GM12878 (cell line): Measurements from ENCODE around the gene RIMBP2. TPM values are rescaled to one million over a fixed set of nuclear protein-coding genes. Genes with fewer than 3 reads are reported as not detected.

Source experiments
- ATAC-seq: fragments of 200-7000 bp; cut with Tn5 transposase; 3 replicates; pipeline ENCODE4 v1.9.1; 2020; ENCODE audit warnings: mild to moderate bottlenecking, moderate library complexity
- BruUV-seq: library from RNA; stranded (reverse); fragments of 400-500 nt; replicated peaks from 2 replicates; lab custom pipeline; 2021; lab: Mats Ljungman, UMichigan
- CTCF ChIA-PET: fragments of 300-600 bp; sonication (Branson Sonifier 250); formaldehyde crosslinking; extraction: SDS; loops from one replicate; lab custom pipeline; 2021; ENCODE audit warnings: inconsistent platforms; lab: Yijun Ruan, JAX
- POLR2A ChIA-PET: fragments of 350-600 bp; formaldehyde crosslinking; extraction: SDS; loops from one replicate; lab custom pipeline; 2021; ENCODE audit warnings: inconsistent platforms; lab: Charles Lee
- RAD21 ChIA-PET: fragments of 300-600 bp; sonication (Branson Sonifier 250); formaldehyde crosslinking; loops from one replicate; lab custom pipeline; 2023; ENCODE audit warnings: antibody characterized with exemption; ENCODE audit not compliant: unreplicated experiment; lab: Charles Lee
- SMC1A ChIA-PET: fragments of 300-600 bp; sonication (Branson Sonifier 250); formaldehyde crosslinking; loops from one replicate; lab custom pipeline; 2023; ENCODE audit not compliant: unreplicated experiment, uncharacterized antibody; lab: Charles Lee
- DNase-seq: peaks from one replicate; pipeline ENCODE4 v3.0.0-alpha.2; 2011; ENCODE audit warnings: low read depth, low spot score
- FAIRE-seq: peaks from 3 replicates; lab custom pipeline; 2011; peaks lifted over from hg19 to GRCh38; lab: Jason Lieb, UNC
- H2AFZ ChIP-seq: 2 replicates; pipeline ENCODE4 v1.6.0; 2011; ENCODE audit warnings: low read depth, low read length, control low read depth; ENCODE audit not compliant: control insufficient read depth
- H3K27ac ChIP-seq: 2 replicates; pipeline ENCODE4 v1.5.1; 2011; ENCODE audit warnings: control low read depth; ENCODE audit not compliant: control insufficient read depth, insufficient read depth
- H3K27me3 ChIP-seq, 2 experiments: replicated peaks in 1 of 2; 2 replicates each; pipeline versions ENCODE4 v1.6.0 to v1.6.1; 2011; ENCODE audit warnings: low read length in 1 of 2; ENCODE audit not compliant: control insufficient read depth in 2 of 2, insufficient read depth in 2 of 2
- H3K36me3 ChIP-seq, 2 experiments: 2 replicates each; pipeline ENCODE4 v1.5.1; 2011; ENCODE audit warnings: low read length in 1 of 2; ENCODE audit not compliant: control insufficient read depth in 2 of 2, insufficient read depth in 2 of 2
- H3K4me1 ChIP-seq: 2 replicates; pipeline ENCODE4 v1.6.1; 2011; ENCODE audit warnings: mild to moderate bottlenecking, low read length, moderate library complexity, mixed read lengths; ENCODE audit not compliant: control insufficient read depth, insufficient read depth
- H3K4me2 ChIP-seq: 2 replicates; pipeline ENCODE4 v1.6.0; 2011; ENCODE audit warnings: control low read depth; ENCODE audit not compliant: control insufficient read depth, insufficient read depth
- H3K4me3 ChIP-seq: fragments of 200-600 bp; sonication (generic); 2 replicates; pipeline ENCODE4 v1.5.1; 2016
- H3K79me2 ChIP-seq: 2 replicates; pipeline ENCODE4 v1.6.0; 2011; ENCODE audit warnings: low read length; ENCODE audit not compliant: control insufficient read depth, insufficient read depth
- H3K9ac ChIP-seq: 2 replicates; pipeline ENCODE4 v1.8.0; 2011; ENCODE audit warnings: low read length, control low read depth, mixed read lengths; ENCODE audit not compliant: control insufficient read depth, insufficient read depth
- H3K9me3 ChIP-seq: replicated peaks from 3 replicates; pipeline ENCODE4 v1.5.1; 2011; ENCODE audit warnings: mild to moderate bottlenecking, low read length; ENCODE audit not compliant: control insufficient read depth, insufficient read depth
- H4K20me1 ChIP-seq: 2 replicates; pipeline ENCODE4 v1.6.0; 2011; ENCODE audit not compliant: control insufficient read depth, insufficient read depth
- ESRRA ChIP-seq: IDR thresholded peaks from 2 replicates; pipeline ENCODE4 v1.6.1; 2012; ENCODE audit warnings: mild to moderate bottlenecking, low read length, improper control_type of control experiment
- KDM1A ChIP-seq: fragments of 200-600 bp; sonication (generic); IDR thresholded peaks from 2 replicates; pipeline ENCODE4 v1.6.1; 2016; ENCODE audit warnings: borderline replicate concordance
- LARP7 ChIP-seq: fragments of 450-650 bp; IDR thresholded peaks from 2 replicates; pipeline ENCODE4 v1.6.1; 2017; ENCODE audit warnings: mild to moderate bottlenecking
- NR2C1 ChIP-seq: fragments of 450-650 bp; IDR thresholded peaks from 2 replicates; pipeline ENCODE4 v1.6.1; 2017; ENCODE audit warnings: antibody characterized with exemption, mild to moderate bottlenecking, moderate library complexity
- STAT1 ChIP-seq: fragments of 450-650 bp; conservative IDR thresholded peaks from 2 replicates; pipeline ENCODE4 v1.6.1; 2014; ENCODE audit warnings: antibody characterized with exemption, mild to moderate bottlenecking
- TCF7 ChIP-seq: IDR thresholded peaks from 2 replicates; pipeline ENCODE4 v1.6.1; 2014; ENCODE audit warnings: antibody characterized with exemption, borderline replicate concordance
- ZSCAN29 ChIP-seq: fragments of 450-650 bp; IDR thresholded peaks from 2 replicates; pipeline ENCODE4 v1.6.1; 2017; ENCODE audit warnings: mild to moderate bottlenecking, moderate library complexity
- WGBS: methylation state at CpG from one replicate; pipeline ENCODE4 v1.1.6; 2016; ENCODE audit warnings: low lambda C conversion rate; ENCODE audit not compliant: insufficient replicate concordance, insufficient coverage; ENCODE audit errors: missing lambda C conversion rate; 5-methylcytosine and 5-hydroxymethylcytosine counted together
- in situ Hi-C: fragments of 300-500 bp; cut with MboI; formaldehyde crosslinking; loops from 9 replicates; pipeline ENCODE4 v1.14.3; 2018; ENCODE audit warnings: mixed read lengths
- intact Hi-C: fragments of 100-400 bp; cut with micrococcal nuclease; formaldehyde crosslinking; loops from one replicate; pipeline ENCODE4 v1.14.2; 2022; ENCODE audit not compliant: unreplicated experiment
- polyA plus RNA-seq, 11 experiments: library from polyadenylated mRNA; depleted of rRNA in 4 of 11; unstranded in 6 of 11; stranded (reverse) in 5 of 11; fragments of >200 nt; fragmentation: Nextera tagmentation in 4 of 11; fragmentation: Illumina TruSeq in 1 of 11; extraction: Ambion mirVana in 4 of 11; extraction: Trizol in 1 of 11; gene quantifications; 1 replicate in 1 of 11; 2 replicates in 10 of 11; pipeline versions ENCODE4 v1.2.1 to v1.2.3, GENCODE V29; 2011 to 2016; ENCODE audit warnings: inconsistent platforms in 2 of 11, missing spikeins in 2 of 11, low read depth in 1 of 11
- total RNA-seq, 4 experiments: library from RNA; depleted of rRNA in 3 of 4; stranded (reverse); fragments of >200 nt in 3 of 4; fragmentation: Illumina TruSeq in 1 of 4; extraction: Trizol in 1 of 4; gene quantifications; 2 replicates each; pipeline versions ENCODE4 v1.2.1 to v1.2.3, GENCODE V29; 2013 to 2021
- TF ChIP-seq, protein P1 (sequence below): IDR thresholded peaks from 2 replicates; pipeline ENCODE4 v1.6.1; 2011; ENCODE audit warnings: borderline replicate concordance, low read depth, mild to moderate bottlenecking, moderate library complexity, mixed read lengths, low read length; ENCODE audit not compliant: insufficient read depth; ENCODE audit errors: extremely low read length
- TF ChIP-seq, protein P2 (sequence below): IDR thresholded peaks from 2 replicates; pipeline ENCODE4 v1.6.1; 2011; ENCODE audit warnings: low read depth, low read length, improper control_type of control experiment, borderline replicate concordance

RIMBP2 gene
- total and polyA plus RNA-seq, 10 of the 15 experiments (the other 5 are each of a cell fraction or from before 2014, with no cell fraction given), result 0.04 to 2.9 (median 0.07) TPM; not detected in 1

DNA sequence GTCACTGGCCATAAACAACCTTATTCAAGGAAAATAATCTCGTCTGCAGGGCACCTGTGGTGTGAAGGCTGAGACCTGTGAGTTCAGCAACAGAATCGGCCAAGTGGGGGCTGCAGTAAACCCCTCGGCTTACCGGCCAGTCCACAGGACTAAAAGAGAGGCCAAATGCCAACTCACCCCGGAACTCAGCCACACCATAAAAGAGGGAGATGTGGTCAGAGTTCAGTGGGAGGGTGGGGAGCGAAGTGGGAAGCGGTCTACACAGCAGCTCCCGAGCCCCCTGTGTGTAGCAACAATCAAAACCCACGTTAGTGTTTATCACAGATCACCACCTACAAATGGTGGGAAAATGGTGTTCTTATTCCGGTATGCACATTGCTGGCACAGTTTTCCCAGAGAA is 225.4 kb downstream of the RIMBP2 start:
- H3K27ac ChIP-seq, result no peak overlapping the region
- H3K4me2 ChIP-seq, result no peak overlapping the region
- H4K20me1 ChIP-seq, result no peaks in the 10 kb centered on the region
- no peaks in the 10 kb centered on the region for H3K79me2 ChIP-seq
- H3K27me3 ChIP-seq, result no peaks in the 10 kb centered on the region
- H2AFZ ChIP-seq, result no peak overlapping the region
- TF ChIP-seq STAT1, result no peak
- no peak for TF ChIP-seq KDM1A
- TF ChIP-seq ZSCAN29, result no peak
- TF ChIP-seq NR2C1, result no peak
- TF ChIP-seq TCF7, result no peak
- TF ChIP-seq LARP7, result no peak
- no peak for TF ChIP-seq ESRRA
- TF ChIP-seq, protein P1, sequence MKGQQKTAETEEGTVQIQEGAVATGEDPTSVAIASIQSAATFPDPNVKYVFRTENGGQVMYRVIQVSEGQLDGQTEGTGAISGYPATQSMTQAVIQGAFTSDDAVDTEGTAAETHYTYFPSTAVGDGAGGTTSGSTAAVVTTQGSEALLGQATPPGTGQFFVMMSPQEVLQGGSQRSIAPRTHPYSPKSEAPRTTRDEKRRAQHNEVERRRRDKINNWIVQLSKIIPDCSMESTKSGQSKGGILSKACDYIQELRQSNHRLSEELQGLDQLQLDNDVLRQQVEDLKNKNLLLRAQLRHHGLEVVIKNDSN, result no peak
- TF ChIP-seq, protein P2, sequence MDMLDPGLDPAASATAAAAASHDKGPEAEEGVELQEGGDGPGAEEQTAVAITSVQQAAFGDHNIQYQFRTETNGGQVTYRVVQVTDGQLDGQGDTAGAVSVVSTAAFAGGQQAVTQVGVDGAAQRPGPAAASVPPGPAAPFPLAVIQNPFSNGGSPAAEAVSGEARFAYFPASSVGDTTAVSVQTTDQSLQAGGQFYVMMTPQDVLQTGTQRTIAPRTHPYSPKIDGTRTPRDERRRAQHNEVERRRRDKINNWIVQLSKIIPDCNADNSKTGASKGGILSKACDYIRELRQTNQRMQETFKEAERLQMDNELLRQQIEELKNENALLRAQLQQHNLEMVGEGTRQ, result no peak
- ChIA-PET RAD21 (no interaction called here), CTCF (no interaction called here), POLR2A (no interaction called here), SMC1A (interaction anchor here (1.2 kb wide), 1 partner anchor 10 kb away, joined by 3 read pairs; no protein-coding TSS in a partner anchor)
- no peaks in the 10 kb centered on the region for H3K9me3 ChIP-seq
- DNase-seq, result no peak
- FAIRE-seq, result no peak
- H3K36me3 ChIP-seq, result no peaks in the 10 kb centered on the region
- no peak overlapping the region for H3K4me3 ChIP-seq
- no peak for ATAC-seq
- 26% methylated on average over 9 of the region's 10 CpGs for WGBS
- in situ Hi-C loops (no loop called here), intact Hi-C loops (no loop called here)
- no TSS peak for BruUV-seq
- no peak overlapping the region for H3K9ac ChIP-seq
- H3K4me1 ChIP-seq, result no peaks in the 10 kb centered on the region
